Measurements from ENCODE around the gene MYO19.
A peak's percentile ranks its signal among the peaks of the same experiment; 100 is the strongest.
"Not testable (repeated sequence)": the region's sequence is repeated elsewhere in the genome, so short reads cannot be mapped to it uniquely, and the experiment has no call there.

Gene MYO19

DNA sequence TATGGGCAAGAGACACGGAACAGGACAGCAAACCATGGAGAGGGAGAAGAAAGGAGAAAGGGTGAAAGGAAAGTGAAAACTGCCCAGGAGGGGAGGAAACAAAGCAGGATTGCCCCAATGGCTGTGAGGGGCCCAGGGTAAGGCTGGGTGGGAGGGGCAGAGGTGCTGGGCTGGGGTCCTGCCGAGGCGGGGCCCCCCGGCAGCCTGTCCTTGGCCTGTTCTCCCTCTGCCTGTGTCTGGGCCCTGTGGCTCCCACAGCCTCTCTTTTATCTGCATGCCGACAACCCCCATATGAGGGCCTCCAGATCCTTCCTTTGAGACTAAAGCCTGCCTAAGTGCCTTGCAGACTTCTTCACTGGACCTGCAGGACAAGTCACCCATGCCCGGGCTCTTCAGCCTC is 32.7 kb downstream of the MYO19 start:
- DNase-seq (ENCODE audit: low read depth in 3 of 3): no peak

DNA sequence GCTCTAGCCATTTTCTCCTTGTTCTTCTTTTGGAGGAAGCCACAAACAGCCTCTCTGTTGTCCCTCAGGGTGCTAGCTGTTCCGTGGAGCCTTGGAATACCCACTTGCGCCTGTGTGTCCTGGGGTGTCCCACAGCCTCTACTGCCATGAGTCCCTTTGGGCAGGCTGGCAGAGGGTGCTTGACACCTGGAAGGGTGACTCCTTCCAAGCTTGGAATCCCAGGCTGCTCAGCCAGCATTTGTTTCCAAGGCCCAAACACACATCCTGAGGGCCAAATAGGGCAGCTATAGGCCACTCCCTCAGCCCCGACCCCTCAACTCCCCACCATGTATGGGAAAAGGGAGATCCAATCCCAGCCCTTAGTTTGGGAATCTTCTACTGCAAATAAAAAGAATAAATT is 33.3 kb downstream of the MYO19 start:
- no peak for DNase-seq (ENCODE audit: low read depth in 3 of 3)

DNA sequence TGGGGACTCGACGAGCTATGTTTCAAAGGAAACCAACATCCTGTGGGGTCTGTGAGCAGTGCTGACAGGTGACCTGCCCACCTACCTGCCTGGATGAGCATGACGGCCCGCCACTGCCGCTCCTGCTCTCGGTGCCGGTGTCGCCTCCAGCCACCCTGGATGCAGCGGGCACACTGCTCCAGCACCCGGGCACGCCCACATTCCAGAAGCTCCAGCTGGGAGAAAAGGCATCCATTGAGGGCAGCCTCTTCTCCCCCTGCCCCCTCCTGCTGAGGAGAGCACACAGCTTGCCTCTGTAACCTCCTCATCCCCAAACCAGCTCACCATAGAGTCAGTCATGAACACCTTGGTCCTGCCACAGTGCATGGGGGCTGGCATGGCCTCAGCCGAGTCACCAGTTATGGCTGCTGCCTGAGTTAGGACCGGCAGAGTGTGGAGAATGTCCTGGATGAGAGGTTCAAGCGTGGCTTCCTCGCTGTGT is 33.9 kb downstream of the MYO19 start:
- no peak for DNase-seq (ENCODE audit: low read depth in 3 of 3)

DNA sequence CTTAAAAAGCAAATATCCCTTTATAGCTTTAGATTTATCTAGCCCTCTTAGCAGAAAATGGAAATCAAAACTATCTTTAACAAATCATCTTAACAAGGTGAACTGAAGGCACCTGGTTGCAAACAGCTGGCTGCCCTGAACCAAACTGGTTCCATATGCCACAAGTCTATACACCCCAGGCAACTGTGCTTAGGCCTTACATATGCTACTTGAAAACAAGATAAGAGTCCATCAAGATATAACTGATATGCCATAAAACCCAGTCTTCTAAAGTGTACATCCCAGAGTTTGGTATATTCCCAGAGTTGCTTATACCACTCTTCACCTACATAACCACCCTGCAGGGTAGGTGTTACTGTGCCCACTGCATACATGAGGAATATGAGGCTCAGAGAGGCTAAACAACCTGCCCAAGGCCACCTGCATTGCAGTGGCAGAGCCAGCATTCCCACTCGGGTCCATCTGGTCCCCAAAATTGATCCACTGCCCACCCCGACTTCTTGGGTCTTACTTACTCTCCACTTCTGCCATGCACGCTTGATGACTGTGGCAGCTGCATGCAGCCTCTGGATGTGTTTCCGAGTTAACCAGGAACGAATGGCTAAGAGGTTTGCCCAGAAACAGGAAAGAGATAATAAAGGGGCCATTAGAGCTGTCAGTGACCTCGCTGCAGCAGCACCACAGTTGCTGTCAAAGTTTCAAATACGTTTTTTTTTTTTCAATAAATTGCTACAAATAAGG is 35.9 kb downstream of the MYO19 start:
- DNase-seq (ENCODE audit: low read depth in 3 of 3): no peak

DNA sequence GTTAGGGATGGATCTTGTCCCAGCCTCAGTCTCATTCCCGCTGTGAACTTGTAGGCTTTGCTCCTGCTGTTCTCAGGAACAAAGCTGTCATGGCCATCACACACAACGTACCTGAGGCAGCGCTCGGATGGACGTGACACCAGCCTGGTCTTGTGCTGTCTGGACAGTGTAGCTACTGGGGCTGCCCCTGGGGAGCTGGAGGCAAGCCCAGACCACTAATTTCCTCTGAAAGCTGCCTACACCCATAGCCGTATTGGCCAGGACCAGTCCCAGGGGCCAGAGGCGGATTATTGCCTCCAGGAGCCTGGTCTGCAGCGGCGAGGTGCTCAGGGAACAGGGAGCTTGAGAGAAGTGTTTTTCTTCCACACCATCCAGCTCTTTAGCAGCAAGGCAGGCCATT is 36.5 kb downstream of the MYO19 start:
- DNase-seq (ENCODE audit: low read depth in 3 of 3): no peak

DNA sequence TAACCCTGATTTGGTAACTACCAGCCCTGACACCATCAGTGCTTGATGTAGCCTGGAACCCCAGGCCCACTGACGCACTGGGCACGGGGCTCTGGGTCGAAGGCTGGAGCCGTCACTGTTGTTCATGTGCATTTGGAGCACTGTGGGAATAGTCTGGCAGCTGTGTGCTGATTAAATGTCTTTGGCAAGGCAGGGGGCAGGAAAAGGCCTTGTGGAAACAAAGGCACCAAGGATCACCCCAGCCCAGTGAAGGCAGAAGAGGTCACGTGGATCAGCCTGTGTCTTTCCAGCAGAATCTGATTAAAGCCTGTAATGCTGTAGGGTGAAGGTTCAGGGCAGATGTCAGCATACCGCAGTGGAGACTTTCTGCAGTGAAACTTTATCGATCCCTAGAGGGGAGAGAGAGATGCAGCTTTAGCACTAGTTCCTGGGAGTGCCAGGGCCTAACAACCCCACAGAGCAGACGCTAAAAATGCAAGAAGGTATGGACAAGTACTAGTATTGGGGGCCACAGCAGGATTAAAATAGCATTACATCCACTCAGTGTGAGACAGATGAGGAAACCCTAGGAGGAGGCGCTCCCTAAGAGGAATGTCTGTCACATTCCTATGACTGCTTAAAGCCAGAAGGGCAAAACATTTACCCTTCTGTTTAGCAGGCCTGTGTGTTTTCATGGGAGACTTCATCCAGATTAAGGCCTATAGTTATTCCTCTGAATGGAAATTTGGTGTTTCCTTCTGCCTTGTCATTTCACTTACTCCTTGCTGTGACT is 38.5 kb downstream of the MYO19 start:
- DNase-seq (ENCODE audit: low read depth in 3 of 3): no peak

DNA sequence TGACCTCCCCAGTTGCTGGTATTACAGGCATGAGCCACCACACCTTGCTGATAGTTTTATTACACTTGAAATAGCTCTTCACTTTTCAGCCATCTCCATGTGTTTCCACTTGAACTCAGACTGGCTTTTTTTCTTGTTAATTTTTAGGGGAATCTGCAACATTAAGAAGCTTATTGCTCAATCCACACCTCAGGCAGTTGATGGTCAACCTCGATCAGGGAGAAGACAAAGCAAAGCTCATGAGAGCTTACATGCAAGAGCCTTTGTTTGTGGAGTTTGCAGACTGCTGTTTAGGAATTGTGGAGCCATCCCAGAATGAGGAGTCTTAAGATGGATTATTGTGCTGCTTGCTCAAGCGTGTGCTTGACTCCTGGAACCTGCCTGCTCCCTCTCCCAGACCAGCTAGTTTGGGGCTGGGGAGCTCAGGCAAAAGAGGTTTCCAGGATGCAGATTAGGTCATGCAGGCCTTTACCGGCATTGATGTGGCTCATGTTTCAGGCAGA is 39.5 kb downstream of the MYO19 start:
- DNase-seq (ENCODE audit: low read depth in 3 of 3): no peak

DNA sequence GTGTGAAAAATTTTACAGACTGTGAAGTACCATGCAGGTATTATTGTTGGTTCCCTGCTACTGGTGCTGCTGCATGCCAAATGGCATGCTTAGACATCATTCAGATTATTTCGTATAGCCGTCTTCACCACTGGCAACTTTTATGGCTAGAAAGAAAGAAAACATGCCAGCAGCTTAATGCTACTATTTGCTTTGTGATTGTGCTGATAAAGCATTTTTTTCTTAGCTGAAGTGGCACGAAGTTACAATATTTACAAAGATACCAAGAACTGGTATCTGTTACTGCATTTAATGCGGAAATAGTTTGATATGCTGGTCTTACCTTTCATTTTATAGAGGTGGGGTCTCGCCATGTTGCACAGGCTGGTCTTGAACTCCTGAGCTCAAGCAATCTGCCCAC is 40.0 kb downstream of the MYO19 start:
- no peak for DNase-seq (ENCODE audit: low read depth in 3 of 3)

DNA sequence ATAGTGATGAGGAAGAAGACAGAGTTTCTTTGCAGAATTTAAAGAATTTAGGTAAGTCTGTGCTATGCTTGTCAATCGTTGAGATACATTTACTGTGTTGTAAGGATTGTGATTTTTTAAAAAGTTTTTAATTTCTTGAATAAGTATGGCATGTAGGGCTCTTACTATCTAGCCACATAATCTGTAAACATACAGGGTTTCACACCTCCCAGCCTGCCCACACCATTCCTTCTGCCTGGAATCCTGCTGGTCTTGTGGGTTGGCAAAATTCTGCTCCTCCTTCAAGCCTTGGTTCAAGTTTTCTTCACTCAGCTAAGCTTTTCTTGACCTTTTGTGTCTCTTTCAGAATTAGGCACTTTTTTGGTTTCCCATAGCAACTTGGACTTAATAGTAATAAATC is 40.7 kb downstream of the MYO19 start:
- no peak for DNase-seq (ENCODE audit: low read depth in 3 of 3)

DNA sequence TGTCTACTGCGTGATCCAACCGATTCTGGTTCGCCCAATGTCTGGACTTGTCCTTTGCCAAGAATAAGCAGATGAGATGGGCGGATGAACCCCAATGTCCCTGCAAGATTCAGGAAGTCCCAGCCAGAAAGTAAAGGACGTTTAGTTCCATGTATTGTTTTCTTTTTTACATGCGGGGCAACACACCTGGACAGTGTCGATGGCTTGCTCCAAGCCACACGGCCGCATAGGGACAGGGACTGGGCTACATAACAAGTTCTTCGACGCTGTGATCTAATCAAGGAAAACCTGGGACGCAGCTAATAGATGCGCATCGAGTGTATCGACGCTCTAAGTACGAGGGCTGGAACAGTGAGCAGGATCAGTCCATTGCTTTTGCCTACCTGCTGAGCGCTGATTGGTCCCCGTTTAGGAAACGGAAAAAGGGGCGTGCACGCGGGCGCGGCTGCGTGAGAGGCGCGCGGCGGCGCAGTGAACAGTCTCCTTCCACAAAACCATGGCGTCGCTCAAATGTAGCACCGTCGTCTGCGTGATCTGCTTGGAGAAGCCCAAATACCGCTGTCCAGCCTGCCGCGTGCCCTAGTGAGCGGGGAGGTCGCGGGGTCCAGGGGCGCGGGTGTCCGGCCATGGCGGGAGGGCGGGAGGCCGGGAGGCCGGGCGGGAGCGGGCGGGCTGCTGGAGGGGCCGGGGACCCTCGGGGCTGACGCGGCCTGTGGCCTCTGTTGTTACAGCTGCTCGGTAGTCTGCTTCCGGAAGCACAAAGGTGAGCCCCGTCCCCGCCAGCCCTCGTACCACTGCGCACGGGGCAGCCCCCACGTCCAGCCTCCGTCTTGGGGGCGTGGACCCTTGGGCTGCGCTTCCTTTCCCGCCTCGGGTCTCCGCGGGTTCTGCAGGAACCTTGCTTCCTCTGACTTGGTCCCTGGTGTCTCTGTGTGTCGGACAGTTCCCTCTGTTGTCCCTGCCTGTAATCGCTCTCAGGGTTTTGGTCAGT is 48.2 kb downstream of the MYO19 start, which contains the start of gene ZNHIT3:
ZNHIT3 (plus strand) TSS at position 478 of the 991 bp plus-strand sequence; CDS start at position 497, 19 bp downstream.
- peak; percentile 83 to 88 (median 83) for DNase-seq (ENCODE audit: low read depth in 3 of 3)

DNA sequence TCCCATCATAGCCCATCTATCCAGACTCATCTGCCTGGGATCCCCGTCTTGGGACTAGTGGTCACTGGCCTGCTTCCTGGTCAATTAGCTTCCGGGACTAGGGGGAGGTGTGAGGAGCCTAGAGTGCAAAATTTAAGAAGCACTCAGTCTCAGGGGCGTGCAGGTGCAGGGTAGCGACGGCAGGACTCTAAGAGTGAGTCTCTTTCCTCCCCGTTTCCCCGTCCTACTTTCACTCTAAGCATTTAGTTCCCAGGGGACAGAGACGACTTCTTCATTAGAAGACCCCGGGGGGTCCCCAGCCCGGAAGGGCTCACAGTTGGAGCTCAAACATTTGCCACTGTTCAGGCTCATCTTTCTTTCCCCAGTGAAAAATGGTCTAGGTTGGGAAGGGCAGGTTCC is 48.9 kb downstream of the MYO19 start:
- DNase-seq (ENCODE audit: low read depth in 3 of 3): no peak

DNA sequence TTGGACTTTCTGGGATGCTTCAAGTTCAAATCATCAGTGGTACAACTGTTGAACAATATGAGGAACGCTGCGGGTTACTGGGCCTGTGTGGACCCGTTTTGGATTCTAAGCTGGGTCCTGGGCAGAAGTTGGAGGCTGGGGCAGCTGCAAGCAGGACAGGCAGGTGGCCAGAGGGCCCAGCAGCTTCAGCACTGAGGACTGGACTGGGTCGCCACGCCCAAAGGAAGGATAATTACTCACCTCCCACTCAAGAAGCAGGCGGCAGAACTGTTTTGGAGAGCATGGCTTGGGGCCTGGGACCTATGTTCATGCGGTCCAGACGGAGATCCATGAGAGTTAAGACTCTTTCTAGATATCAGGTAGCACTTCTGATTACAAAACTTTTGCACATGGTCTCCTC is 49.6 kb downstream of the MYO19 start:
- no peak for DNase-seq (ENCODE audit: low read depth in 3 of 3)

DNA sequence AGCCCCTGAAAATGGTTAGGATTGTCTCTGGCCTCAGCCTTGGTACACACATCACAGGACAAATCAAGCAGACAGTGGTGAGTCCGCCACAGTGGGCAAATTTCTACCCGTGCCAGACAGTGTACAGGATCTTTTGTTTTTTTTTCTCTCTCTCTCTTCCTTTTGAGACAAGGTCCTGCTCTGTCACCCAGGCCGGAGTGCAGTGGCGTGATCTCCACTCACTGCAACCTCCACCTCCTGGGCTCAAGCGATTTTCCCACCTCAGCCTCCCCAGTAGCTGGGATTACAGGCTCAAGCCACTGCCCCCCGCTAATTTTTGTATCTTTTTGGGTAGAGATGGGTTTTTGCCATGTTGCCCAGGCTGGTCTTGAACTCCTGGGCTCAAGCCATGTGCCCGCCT is 50.6 kb downstream of the MYO19 start:
- not testable (repeated sequence) for DNase-seq (ENCODE audit: low read depth in 3 of 3)

DNA sequence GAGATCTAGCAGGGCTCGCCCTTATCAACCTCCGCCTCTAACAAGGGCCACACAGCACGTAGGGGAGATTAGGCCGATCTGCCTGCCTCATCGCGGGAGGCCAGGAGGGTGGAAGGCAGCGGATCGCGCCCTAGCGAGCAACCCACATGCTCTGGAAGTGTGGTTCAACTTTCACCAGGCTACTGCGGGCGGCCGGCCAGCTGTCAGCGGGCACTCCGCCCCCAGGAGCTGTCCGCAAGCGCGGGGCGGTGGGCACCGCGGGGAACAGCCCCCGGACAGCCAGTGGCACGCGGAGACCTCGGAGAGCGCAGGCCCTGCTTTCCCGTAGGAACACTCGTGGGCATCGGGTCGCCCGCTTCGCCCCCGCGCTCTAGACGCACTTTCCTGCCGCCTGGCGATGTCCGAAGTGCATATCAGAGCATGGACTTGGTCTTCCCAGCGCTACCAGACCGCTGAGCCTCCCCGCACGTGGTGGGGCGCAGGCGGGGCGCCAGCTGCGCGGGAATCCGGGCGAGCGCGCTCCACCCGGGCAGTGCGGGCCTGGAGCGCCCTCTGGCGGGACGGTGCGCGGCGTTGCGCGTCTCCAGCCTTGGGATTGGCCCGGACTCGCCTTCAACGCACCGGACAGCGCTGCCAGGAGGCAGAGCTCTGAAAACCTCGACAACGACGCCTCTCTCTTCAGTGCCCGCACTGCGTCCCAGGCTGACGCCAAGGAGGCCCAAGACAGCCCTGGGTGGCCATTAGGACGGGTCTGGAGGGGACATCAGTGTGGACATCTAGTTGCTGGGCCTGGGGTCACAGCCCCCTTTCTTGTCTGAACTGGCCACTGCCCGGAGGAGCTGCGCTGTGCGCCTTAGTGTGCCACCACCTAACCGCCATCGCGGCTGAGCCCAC is 51.8 kb downstream of the MYO19 start:
- DNase-seq (ENCODE audit: low read depth in 3 of 3): peak; percentile 69 to 80 (median 80)

DNA sequence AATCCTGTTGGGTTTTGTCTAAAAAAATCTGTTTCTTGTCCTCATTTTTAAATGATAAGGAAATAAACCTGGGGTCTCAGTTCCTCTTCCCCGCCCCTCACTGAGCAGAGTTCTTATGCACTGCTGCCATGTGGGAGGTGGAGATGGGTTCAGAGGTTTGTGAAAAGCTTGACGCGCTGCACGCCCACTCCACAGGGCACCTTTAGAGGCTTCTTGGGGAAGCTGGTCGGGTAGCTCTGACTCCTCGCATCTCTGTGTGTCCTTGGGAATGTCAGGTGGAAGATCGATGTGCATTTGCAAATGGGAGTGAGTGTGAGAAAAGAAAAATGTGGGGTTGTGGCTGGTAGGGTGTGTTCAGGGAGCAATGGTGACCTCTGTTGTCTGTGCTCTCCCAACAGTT is 52.8 kb downstream of the MYO19 start:
- no peak for DNase-seq (ENCODE audit: low read depth in 3 of 3)

DNA sequence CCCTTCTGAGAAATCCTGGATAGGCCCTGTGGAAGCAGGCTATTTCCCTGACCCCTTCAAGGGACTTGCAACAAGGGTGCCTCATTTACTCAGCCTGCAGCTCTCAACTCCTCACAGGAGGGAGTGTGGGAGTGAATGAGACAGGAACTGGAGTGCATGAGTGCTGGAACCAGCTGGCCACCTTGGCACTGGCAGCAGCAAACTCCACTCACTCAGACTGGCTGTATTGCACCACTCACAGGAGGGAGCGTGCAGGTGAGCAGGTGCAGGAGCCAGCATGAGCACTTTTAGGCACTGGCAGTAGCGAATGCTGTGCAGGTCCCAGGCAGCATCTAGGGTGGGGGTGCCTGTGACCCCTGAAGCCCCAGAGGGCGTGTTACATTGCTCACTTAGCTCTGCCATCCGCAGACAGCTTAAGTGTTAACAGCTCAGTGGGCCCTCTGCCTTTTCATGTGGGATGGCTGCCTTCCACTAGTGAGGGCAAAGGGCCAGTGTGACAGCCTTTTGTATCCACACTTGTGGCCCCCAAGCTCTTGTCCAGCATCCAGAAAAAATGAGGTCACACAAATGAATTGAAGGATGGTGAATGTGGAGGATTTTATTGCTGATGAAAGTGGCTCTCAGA is 59.2 kb downstream of the MYO19 start:
- DNase-seq (ENCODE audit: low read depth in 3 of 3): no peak

DNA sequence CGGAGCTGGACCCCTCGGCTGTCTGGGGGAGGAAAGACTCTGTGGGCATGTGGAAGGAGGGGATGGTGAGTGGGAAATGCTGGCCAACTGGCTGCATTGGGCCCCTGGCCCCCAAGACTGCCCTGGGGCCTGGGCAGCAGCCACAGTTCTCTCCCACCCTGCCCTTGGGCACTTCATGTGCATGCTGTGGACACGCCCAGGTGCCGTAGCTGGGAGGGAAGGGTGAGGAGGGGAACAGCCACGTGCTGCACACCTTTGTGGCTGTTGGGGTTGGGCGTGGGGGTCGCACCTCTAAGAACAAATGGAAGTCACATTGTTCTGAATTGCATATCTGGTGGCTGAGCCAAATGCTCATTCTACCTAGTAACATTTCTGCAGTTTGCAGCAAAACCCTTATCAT is 60.1 kb downstream of the MYO19 start:
- no peak for DNase-seq (ENCODE audit: low read depth in 3 of 3)

DNA sequence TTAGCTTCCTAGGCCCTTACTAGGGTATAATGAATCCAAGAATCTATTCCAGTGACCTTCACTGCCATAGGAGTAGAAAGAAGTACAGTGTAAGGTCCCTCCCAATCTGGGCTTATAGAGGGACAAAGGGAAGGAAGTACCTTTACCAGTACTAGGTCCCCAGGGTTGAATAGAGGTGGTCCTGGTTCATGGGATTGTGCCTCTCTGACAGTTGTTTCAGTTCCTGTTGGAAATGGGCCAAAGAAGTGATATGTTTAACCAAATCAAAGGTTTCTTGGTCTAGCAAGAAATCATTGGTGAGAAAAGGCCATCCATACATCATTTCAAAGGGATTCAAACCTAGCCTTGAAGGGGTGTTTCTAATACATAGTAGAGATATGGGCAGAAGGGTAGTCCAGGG is 64.2 kb downstream of the MYO19 start:
- DNase-seq (ENCODE audit: low read depth in 3 of 3): no peak

DNA sequence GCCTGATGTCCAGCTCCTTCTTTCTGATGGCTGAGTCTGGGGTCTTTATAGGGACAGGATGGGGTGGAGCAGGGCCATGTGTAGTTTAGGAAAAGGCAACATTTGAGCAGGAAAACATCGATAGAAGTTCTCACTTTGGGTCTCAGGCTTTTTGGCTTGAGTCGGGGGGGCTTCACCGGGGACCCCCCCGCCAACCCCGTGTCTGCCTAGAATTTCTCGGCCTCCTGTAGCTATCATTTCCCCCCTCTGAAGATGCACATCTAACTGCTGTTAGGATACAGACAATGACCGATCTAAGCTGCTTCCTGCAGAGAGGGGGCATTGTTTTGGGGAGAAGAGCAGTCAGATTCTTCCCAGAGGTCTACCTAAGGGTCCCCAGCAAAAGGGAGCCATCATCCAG is 64.9 kb downstream of the MYO19 start:
- no peak for DNase-seq (ENCODE audit: low read depth in 3 of 3)
